ENCODE results near the gene TAS2R50. TPM values are rescaled to one million over a fixed set of nuclear protein-coding genes. Genes with fewer than 3 reads are reported as not detected.

Gene TAS2R50
- total RNA-seq, 1 experiment from 2014 or later, result 0.18 TPM

DNA sequence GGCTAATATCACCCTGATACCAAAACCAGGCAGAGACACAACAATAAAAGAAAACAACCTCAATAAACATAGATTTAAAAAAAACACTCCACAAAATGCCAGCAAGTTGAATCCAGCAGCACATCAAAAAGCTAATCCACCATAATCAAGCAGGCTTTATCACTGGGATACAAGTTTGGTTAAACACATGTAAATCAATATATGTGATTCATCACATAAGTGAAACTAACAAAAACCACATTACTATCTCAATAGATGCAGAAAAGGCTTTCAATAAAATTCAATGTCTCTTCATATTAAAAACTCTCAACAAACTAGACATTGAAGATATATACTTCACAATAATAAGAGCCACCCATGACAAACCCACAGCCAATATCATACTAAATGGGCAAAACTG lies 30.6 kb downstream of the TAS2R50 start:
- Histone ChIP-seq H3K4me1 (ENCODE audit: control insufficient read depth, insufficient read depth, low read length) (no peaks in the 10 kb centered on the region), H3K4me3 (ENCODE audit: low read depth in 2 of 2, low read length in 2 of 2) (no peak overlapping the region), H3K27me3 (ENCODE audit: control insufficient read depth, insufficient read depth, low read length) (no peaks in the 10 kb centered on the region), H3K36me3 (ENCODE audit: control insufficient read depth, insufficient read depth, low read length) (no peaks in the 10 kb centered on the region), H3K27ac (ENCODE audit: low read length) (no peak overlapping the region), H3K9me3 (ENCODE audit: control insufficient read depth, insufficient read depth, low read depth, low read length) (no peaks in the 10 kb centered on the region)
- DNase-seq (ENCODE audit: low read depth, low spot score) (no peak), ATAC-seq (no peak)
- intact Hi-C loops (cut with micrococcal nuclease; ENCODE audit: unreplicated experiment) (no loop called here), in situ Hi-C loops (cut with HindIII; ENCODE audit: low pct_unique_long_range_greater_than_20kb, low sequenced_read_pairs) (no loop called here)
- ChIA-PET POLR2A (no interaction called here), CTCF (no interaction called here)
- no TSS peak for BruUV-seq (replicated peaks)
- TF ChIP-seq SIN3A (IDR thresholded peaks at IDR 0.05; ENCODE audit: borderline replicate concordance, insufficient read depth, low read depth, low read length) (no peak), POLR2AphosphoS5 (IDR thresholded peaks at IDR 0.05; ENCODE audit: low read depth, low read length) (no peak), TCF7L2 (IDR thresholded peaks at IDR 0.05; ENCODE audit: low read depth, low read length) (no peak)
- TF ChIP-seq, protein P1, sequence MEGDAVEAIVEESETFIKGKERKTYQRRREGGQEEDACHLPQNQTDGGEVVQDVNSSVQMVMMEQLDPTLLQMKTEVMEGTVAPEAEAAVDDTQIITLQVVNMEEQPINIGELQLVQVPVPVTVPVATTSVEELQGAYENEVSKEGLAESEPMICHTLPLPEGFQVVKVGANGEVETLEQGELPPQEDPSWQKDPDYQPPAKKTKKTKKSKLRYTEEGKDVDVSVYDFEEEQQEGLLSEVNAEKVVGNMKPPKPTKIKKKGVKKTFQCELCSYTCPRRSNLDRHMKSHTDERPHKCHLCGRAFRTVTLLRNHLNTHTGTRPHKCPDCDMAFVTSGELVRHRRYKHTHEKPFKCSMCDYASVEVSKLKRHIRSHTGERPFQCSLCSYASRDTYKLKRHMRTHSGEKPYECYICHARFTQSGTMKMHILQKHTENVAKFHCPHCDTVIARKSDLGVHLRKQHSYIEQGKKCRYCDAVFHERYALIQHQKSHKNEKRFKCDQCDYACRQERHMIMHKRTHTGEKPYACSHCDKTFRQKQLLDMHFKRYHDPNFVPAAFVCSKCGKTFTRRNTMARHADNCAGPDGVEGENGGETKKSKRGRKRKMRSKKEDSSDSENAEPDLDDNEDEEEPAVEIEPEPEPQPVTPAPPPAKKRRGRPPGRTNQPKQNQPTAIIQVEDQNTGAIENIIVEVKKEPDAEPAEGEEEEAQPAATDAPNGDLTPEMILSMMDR (IDR thresholded peaks at IDR 0.05), result no peak
- TF ChIP-seq, protein P2, sequence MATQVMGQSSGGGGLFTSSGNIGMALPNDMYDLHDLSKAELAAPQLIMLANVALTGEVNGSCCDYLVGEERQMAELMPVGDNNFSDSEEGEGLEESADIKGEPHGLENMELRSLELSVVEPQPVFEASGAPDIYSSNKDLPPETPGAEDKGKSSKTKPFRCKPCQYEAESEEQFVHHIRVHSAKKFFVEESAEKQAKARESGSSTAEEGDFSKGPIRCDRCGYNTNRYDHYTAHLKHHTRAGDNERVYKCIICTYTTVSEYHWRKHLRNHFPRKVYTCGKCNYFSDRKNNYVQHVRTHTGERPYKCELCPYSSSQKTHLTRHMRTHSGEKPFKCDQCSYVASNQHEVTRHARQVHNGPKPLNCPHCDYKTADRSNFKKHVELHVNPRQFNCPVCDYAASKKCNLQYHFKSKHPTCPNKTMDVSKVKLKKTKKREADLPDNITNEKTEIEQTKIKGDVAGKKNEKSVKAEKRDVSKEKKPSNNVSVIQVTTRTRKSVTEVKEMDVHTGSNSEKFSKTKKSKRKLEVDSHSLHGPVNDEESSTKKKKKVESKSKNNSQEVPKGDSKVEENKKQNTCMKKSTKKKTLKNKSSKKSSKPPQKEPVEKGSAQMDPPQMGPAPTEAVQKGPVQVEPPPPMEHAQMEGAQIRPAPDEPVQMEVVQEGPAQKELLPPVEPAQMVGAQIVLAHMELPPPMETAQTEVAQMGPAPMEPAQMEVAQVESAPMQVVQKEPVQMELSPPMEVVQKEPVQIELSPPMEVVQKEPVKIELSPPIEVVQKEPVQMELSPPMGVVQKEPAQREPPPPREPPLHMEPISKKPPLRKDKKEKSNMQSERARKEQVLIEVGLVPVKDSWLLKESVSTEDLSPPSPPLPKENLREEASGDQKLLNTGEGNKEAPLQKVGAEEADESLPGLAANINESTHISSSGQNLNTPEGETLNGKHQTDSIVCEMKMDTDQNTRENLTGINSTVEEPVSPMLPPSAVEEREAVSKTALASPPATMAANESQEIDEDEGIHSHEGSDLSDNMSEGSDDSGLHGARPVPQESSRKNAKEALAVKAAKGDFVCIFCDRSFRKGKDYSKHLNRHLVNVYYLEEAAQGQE (IDR thresholded peaks at IDR 0.05; ENCODE audit: insufficient read depth in 1 of 2, low read depth in 2 of 2, low read length in 1 of 2), result no peak

DNA sequence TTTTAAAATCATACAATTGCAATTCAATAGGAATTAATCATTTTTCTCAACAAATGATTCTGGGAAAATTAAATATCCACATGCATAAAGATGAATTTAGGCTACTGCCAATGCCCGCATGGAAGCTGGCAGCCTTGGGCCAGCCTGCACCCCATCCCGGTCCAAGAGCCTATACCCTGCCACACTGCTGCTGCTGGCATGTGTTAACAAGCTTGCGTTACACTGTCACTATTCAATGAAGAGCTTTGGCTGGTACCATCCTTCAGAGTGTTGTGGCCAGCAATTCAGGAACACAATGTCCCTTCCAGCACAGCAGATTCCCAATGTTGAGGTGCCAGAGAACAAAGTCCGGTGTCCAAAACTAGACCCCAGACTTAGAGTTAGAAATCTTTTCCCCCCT lies 34.1 kb downstream of the TAS2R50 start:
- no peak overlapping the region for H3K4me3 ChIP-seq (ENCODE audit: low read depth in 2 of 2, low read length in 2 of 2)
- intact Hi-C loops (cut with micrococcal nuclease; ENCODE audit: unreplicated experiment), result no loop called here
- no peaks in the 10 kb centered on the region for H3K4me1 ChIP-seq (ENCODE audit: control insufficient read depth, insufficient read depth, low read length)
- H3K36me3 ChIP-seq (ENCODE audit: control insufficient read depth, insufficient read depth, low read length), result no peaks in the 10 kb centered on the region
- ATAC-seq (no peak), DNase-seq (ENCODE audit: low read depth, low spot score) (no peak)
- in situ Hi-C loops (cut with HindIII; ENCODE audit: low pct_unique_long_range_greater_than_20kb, low sequenced_read_pairs), result no loop called here
- no peaks in the 10 kb centered on the region for H3K27me3 ChIP-seq (ENCODE audit: control insufficient read depth, insufficient read depth, low read length)
- POLR2A ChIA-PET, result no interaction called here
- BruUV-seq (replicated peaks), result no TSS peak
- TF ChIP-seq TCF7L2 (IDR thresholded peaks at IDR 0.05; ENCODE audit: low read depth, low read length), result no peak
- TF ChIP-seq, protein P1 (IDR thresholded peaks at IDR 0.05), result no peak
- TF ChIP-seq SIN3A (IDR thresholded peaks at IDR 0.05; ENCODE audit: borderline replicate concordance, insufficient read depth, low read depth, low read length), result no peak
- no peak for TF ChIP-seq POLR2AphosphoS5 (IDR thresholded peaks at IDR 0.05; ENCODE audit: low read depth, low read length)
- CTCF ChIA-PET, result no interaction called here
- no peak overlapping the region for H3K27ac ChIP-seq (ENCODE audit: low read length)
- H3K9me3 ChIP-seq (ENCODE audit: control insufficient read depth, insufficient read depth, low read depth, low read length), result no peaks in the 10 kb centered on the region
